HG02642 (cell line): ENCODE measurements around the gene CIAO1.
A peak's percentile ranks its signal among the peaks of the same experiment; 100 is the strongest.

Experiments used
- ATAC-seq: cut with Tn5 transposase; IDR thresholded peaks from one replicate; pipeline ENCODE4 v1.9.1; 2021; ENCODE audit warnings: mild to moderate bottlenecking; ENCODE audit not compliant: unreplicated experiment, poor library complexity

CIAO1 gene

GRCh38 chr2:96320728-96321622 is 55.0 kb downstream of the CIAO1 start:
- ATAC-seq: peak; percentile 29
